HCT116 (cell line): Measurements from ENCODE around the gene MMP23B. TPM values are rescaled to one million over a fixed set of nuclear protein-coding genes. Genes with fewer than 3 reads are reported as not detected.

Experiments used
- ATAC-seq: fragments of 200-7000 bp; cut with Tn5 transposase; 2 replicates; pipeline ENCODE4 v1.9.1; 2020; ENCODE audit warnings: mild to moderate bottlenecking, moderate library complexity
- BruUV-seq: library from RNA; stranded (reverse); fragments of 400-500 nt; replicated peaks from 2 replicates; lab custom pipeline; 2021; lab: Mats Ljungman, UMichigan
- CTCF ChIA-PET: fragments of 300-600 bp; sonication (Branson Sonifier 250); formaldehyde crosslinking; loops from one replicate; lab custom pipeline; 2021; ENCODE audit warnings: antibody characterized with exemption; lab: Charles Lee
- POLR2A ChIA-PET: fragments of 300-600, 350-600 bp; sonication (Branson Sonifier 250); formaldehyde crosslinking; loops from one replicate; lab custom pipeline; 2021; ENCODE audit warnings: antibody characterized with exemption; lab: Charles Lee
- RAD21 ChIA-PET, 2 experiments: fragments of 300-600 bp; sonication (Branson Sonifier 250); formaldehyde crosslinking; loops; one replicate each; lab custom pipeline; 2023; ENCODE audit warnings: low total read pairs in 2 of 2; ENCODE audit not compliant: uncharacterized antibody in 2 of 2, unreplicated experiment in 2 of 2, low non-redundant PET in 1 of 2; lab: Charles Lee
- DNase-seq: peaks from one replicate; pipeline ENCODE4 v3.0.0-alpha.2; 2010; ENCODE audit warnings: low read depth, low spot score
- H2AFZ ChIP-seq: fragments of 200-600 bp; shearing (Covaris generic), sonication (generic); 2 replicates; pipeline ENCODE4 v1.6.1; 2017; ENCODE audit warnings: low read depth, mixed run types, mixed read lengths, antibody characterized with exemption, low read length; ENCODE audit not compliant: poor library complexity, severe bottlenecking
- H3K27ac ChIP-seq: 2 replicates; pipeline ENCODE4 v1.5.1; 2012; ENCODE audit warnings: low read depth, low read length
- H3K27me3 ChIP-seq: fragments of 200-600 bp; sonication (generic); 2 replicates; pipeline ENCODE4 v1.6.1; 2016; ENCODE audit warnings: mixed run types, low read length, mixed read lengths; ENCODE audit not compliant: insufficient read depth
- H3K36me3 ChIP-seq, 2 experiments: fragments of 200-500 bp in 1 of 2; fragments of 200-600 bp in 1 of 2; sonication (Bioruptor generic) in 1 of 2; sonication (generic) in 1 of 2; 2 replicates each; pipeline versions ENCODE4 v1.5.1 to v1.6.1; 2014 to 2016; ENCODE audit warnings: low read length in 2 of 2, inconsistent platforms in 1 of 2, mixed read lengths in 1 of 2, mixed run types in 1 of 2; ENCODE audit not compliant: insufficient read depth in 2 of 2, control insufficient read depth in 1 of 2
- H3K4me1 ChIP-seq, 2 experiments: fragments of 200-600 bp in 1 of 2; sonication (generic) in 1 of 2; 2 replicates each; pipeline versions ENCODE4 v1.5.1 to v1.6.1; 2012 to 2017; ENCODE audit warnings: low read length in 2 of 2, inconsistent platforms in 1 of 2, mild to moderate bottlenecking in 1 of 2, mixed read lengths in 1 of 2, mixed run types in 1 of 2, moderate library complexity in 1 of 2; ENCODE audit not compliant: insufficient read depth in 2 of 2, control insufficient read depth in 1 of 2
- H3K4me2 ChIP-seq: fragments of 200-600 bp; sonication (generic); 2 replicates; pipeline ENCODE4 v1.6.1; 2017; ENCODE audit warnings: mixed run types, low read length, mixed read lengths
- H3K4me3 ChIP-seq, 2 experiments: fragments of 200-600 bp in 1 of 2; sonication (generic) in 1 of 2; replicated peaks in 1 of 2; 2 replicates each; pipeline ENCODE4 v1.5.1; 2011 to 2016; ENCODE audit warnings: low read length in 2 of 2, control low read depth in 1 of 2, low read depth in 1 of 2, mild to moderate bottlenecking in 1 of 2, mixed read lengths in 1 of 2, mixed run types in 1 of 2
- H3K79me2 ChIP-seq: fragments of 200-600 bp; sonication (generic); 2 replicates; pipeline ENCODE4 v1.6.1; 2017; ENCODE audit warnings: mild to moderate bottlenecking, mixed run types, low read length, moderate library complexity, mixed read lengths; ENCODE audit not compliant: insufficient read depth
- H3K9ac ChIP-seq: fragments of 200-600 bp; sonication (generic); 2 replicates; pipeline ENCODE4 v1.6.1; 2016; ENCODE audit warnings: low read length, mixed read lengths
- H3K9me2 ChIP-seq: fragments of 200-600 bp; sonication (generic), shearing (Covaris generic); 2 replicates; pipeline ENCODE4 v1.6.1; 2017; ENCODE audit warnings: mixed run types, mild to moderate bottlenecking, moderate library complexity; ENCODE audit not compliant: insufficient read depth
- H3K9me3 ChIP-seq, 2 experiments: fragments of 200-500 bp in 1 of 2; fragments of 200-600 bp in 1 of 2; sonication (Bioruptor generic) in 1 of 2; sonication (generic) in 1 of 2; 2 replicates each; pipeline ENCODE4 v1.6.1; 2014 to 2017; ENCODE audit warnings: low read length in 2 of 2, mixed read lengths in 2 of 2, inconsistent platforms in 1 of 2, low read depth in 1 of 2, mild to moderate bottlenecking in 1 of 2, mixed run types in 1 of 2, moderate library complexity in 1 of 2; ENCODE audit not compliant: control insufficient read depth in 1 of 2, insufficient read depth in 1 of 2
- H4K20me1 ChIP-seq: fragments of 200-600 bp; sonication (generic), shearing (Covaris generic); 2 replicates; pipeline ENCODE4 v1.6.1; 2017; ENCODE audit warnings: mixed run types, mild to moderate bottlenecking, moderate library complexity; ENCODE audit not compliant: insufficient read depth
- CTCF ChIP-seq, 3 experiments: fragments of 200-600 bp in 1 of 3; sonication (generic) in 1 of 3; IDR thresholded peaks in 2 of 3; conservative IDR thresholded peaks in 1 of 3; 2 replicates each; pipeline ENCODE4 v1.5.1; 2012 to 2017; ENCODE audit warnings: low read depth in 2 of 3, low read length in 2 of 3, antibody characterized with exemption in 1 of 3, borderline replicate concordance in 1 of 3, control low read depth in 1 of 3, mild to moderate bottlenecking in 1 of 3, mixed read lengths in 1 of 3, mixed run types in 1 of 3, moderate library complexity in 1 of 3; ENCODE audit not compliant: insufficient read depth in 1 of 3
- EGR1 ChIP-seq: IDR thresholded peaks from 2 replicates; pipeline ENCODE4 v1.6.1; 2012; ENCODE audit warnings: low read depth
- EZH2 ChIP-seq: fragments of 200-600 bp; sonication (generic); IDR thresholded peaks from 2 replicates; pipeline ENCODE4 v1.6.1; 2017; ENCODE audit warnings: antibody characterized with exemption, mixed run types
- EZH2phosphoT487 ChIP-seq: fragments of 200-600 bp; IDR thresholded peaks from 2 replicates; pipeline ENCODE4 v1.6.1; 2018; ENCODE audit warnings: antibody characterized with exemption, borderline replicate concordance
- FOSL1 ChIP-seq: IDR thresholded peaks from 2 replicates; pipeline ENCODE4 v1.6.1; 2012; ENCODE audit warnings: low read depth
- JUND ChIP-seq: IDR thresholded peaks from 2 replicates; pipeline ENCODE4 v1.6.1; 2012
- MAX ChIP-seq: IDR thresholded peaks from 2 replicates; pipeline ENCODE4 v1.6.1; 2012
- POLR2A ChIP-seq: IDR thresholded peaks from 2 replicates; pipeline ENCODE4 v1.7.0; 2011; ENCODE audit warnings: borderline replicate concordance; ENCODE audit not compliant: insufficient read depth, insufficient read length; ENCODE audit errors: extremely low read depth
- POLR2AphosphoS5 ChIP-seq: IDR thresholded peaks from 2 replicates; pipeline ENCODE4 v1.6.1; 2011; ENCODE audit warnings: mild to moderate bottlenecking, low read depth, low read length, moderate library complexity
- SIN3A ChIP-seq: IDR thresholded peaks from 2 replicates; pipeline ENCODE4 v1.6.1; 2012; ENCODE audit warnings: low read depth
- TCF7L2 ChIP-seq: IDR thresholded peaks from 2 replicates; pipeline ENCODE4 v1.7.0; 2011; ENCODE audit warnings: borderline replicate concordance, inconsistent platforms; ENCODE audit not compliant: insufficient read depth, insufficient read length; ENCODE audit errors: extremely low read depth
- YY1 ChIP-seq: IDR thresholded peaks from 2 replicates; pipeline ENCODE4 v1.6.1; 2011; ENCODE audit warnings: low read length, low read depth, moderate library complexity, mild to moderate bottlenecking; ENCODE audit not compliant: insufficient replicate concordance; ENCODE audit errors: extremely low read depth
- ZFX ChIP-seq: fragments of 450-650 bp; IDR thresholded peaks from 2 replicates; pipeline ENCODE4 v1.6.1; 2017
- intact Hi-C: fragments of 100-400 bp; cut with micrococcal nuclease; formaldehyde crosslinking; loops from 2 replicates; pipeline ENCODE4 v1.10.0; 2022
- total RNA-seq: library from RNA; stranded (reverse); gene quantifications from one replicate; pipeline ENCODE4 v1.2.1, GENCODE V29; 2021; ENCODE audit not compliant: unreplicated experiment
- TF ChIP-seq, protein P1 (sequence below): IDR thresholded peaks from 2 replicates; pipeline ENCODE4 v1.6.1; 2012; ENCODE audit warnings: low read depth
- TF ChIP-seq, protein P2 (sequence below): IDR thresholded peaks from 2 replicates; pipeline ENCODE4 v1.6.1; 2011; ENCODE audit warnings: mild to moderate bottlenecking, low read length, moderate library complexity; ENCODE audit not compliant: insufficient replicate concordance; ENCODE audit errors: extremely low read depth

Gene MMP23B
- total RNA-seq, 1 experiment from 2014 or later: 8.7 TPM

DNA sequence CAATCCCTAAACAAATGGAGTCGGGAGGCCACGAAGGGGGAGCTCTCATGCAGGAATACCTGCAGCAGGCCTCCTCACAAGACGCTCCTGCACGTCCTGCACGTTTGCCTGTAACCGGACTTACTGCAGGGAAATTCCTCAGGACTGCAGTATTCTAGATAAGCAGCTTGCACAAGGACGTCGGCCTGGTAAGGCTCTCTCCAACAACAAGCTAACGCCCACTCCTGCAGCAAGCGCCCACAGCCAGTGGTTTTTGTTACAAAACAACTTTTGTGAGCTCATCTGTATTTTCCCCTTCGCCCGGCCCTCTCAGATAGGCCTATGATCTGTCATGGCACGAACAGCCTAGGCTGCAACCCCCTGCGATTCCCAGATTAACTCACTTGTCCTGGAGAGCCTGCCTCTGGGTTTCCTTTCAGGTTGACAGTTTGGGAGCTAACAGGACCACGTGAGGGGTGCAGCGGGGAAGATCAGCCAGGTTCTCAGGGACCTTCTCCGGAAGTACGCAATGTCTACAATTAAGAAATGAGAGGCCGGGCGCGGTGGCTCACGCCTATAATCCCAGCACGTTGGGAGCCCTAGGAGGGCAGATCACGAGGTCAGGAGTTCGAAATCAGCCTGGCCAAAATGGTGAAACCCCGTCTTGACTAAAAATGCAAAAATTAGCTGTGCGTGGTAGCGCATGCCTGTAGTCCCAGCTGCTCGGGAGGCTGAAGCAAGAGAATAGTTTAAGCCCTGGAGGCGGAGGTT lies 17.6 kb upstream of the MMP23B start:
- RAD21 ChIA-PET: no interaction called here
- Histone ChIP-seq H3K27me3 (no peaks in the 10 kb centered on the region), H4K20me1 (0 out of 2 replicates have a peak, but pooled peaks cover 3% of the 10 kb centered on the region), H3K27ac (peak overlapping the region; percentile 54), H3K36me3 (peaks cover 0 to 3% of the 10 kb centered on the region in 2 experiments; a peak in 1 of 4 replicates), H3K79me2 (peaks cover 9% of the 10 kb centered on the region; the same call in 1 of the 2 replicates), H3K4me2 (peak overlapping the region; percentile 97), H3K9ac (peak overlapping the region; percentile 90), H3K4me1 (peaks cover 11 to 22% of the 10 kb centered on the region in 2 experiments; a peak in 3 of 4 replicates), H3K9me3 (no peaks in the 10 kb centered on the region), H2AFZ (no peak overlapping the region), H3K9me2 (no peaks in the 10 kb centered on the region), H3K4me3 (peak overlapping the region; percentile 85 to 86)
- CTCF ChIA-PET: interaction anchor here (1.0 kb wide), 1 partner anchor 14 kb away, joined by 6 read pairs; no protein-coding TSS in a partner anchor
- TSS peak; percentile 69 for BruUV-seq
- no peak for TF ChIP-seq EZH2phosphoT487
- no peak for TF ChIP-seq YY1
- TF ChIP-seq FOSL1: no peak
- TF ChIP-seq ZFX: no peak
- TF ChIP-seq EZH2: no peak
- no peak for TF ChIP-seq CTCF (IDR thresholded peaks at IDR 0.05 in 2 of 3, conservative IDR thresholded peaks at IDR 0.05 in 1 of 3; ENCODE audit: borderline replicate concordance in 1 of 3, insufficient read depth in 1 of 3, low read depth in 2 of 3, low read length in 2 of 3)
- TF ChIP-seq, protein P1, sequence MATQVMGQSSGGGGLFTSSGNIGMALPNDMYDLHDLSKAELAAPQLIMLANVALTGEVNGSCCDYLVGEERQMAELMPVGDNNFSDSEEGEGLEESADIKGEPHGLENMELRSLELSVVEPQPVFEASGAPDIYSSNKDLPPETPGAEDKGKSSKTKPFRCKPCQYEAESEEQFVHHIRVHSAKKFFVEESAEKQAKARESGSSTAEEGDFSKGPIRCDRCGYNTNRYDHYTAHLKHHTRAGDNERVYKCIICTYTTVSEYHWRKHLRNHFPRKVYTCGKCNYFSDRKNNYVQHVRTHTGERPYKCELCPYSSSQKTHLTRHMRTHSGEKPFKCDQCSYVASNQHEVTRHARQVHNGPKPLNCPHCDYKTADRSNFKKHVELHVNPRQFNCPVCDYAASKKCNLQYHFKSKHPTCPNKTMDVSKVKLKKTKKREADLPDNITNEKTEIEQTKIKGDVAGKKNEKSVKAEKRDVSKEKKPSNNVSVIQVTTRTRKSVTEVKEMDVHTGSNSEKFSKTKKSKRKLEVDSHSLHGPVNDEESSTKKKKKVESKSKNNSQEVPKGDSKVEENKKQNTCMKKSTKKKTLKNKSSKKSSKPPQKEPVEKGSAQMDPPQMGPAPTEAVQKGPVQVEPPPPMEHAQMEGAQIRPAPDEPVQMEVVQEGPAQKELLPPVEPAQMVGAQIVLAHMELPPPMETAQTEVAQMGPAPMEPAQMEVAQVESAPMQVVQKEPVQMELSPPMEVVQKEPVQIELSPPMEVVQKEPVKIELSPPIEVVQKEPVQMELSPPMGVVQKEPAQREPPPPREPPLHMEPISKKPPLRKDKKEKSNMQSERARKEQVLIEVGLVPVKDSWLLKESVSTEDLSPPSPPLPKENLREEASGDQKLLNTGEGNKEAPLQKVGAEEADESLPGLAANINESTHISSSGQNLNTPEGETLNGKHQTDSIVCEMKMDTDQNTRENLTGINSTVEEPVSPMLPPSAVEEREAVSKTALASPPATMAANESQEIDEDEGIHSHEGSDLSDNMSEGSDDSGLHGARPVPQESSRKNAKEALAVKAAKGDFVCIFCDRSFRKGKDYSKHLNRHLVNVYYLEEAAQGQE: no peak
- TF ChIP-seq JUND: no peak
- no peak; the same call in 1 of the 2 replicates for TF ChIP-seq SIN3A
- TF ChIP-seq TCF7L2: no peak
- TF ChIP-seq, protein P2, sequence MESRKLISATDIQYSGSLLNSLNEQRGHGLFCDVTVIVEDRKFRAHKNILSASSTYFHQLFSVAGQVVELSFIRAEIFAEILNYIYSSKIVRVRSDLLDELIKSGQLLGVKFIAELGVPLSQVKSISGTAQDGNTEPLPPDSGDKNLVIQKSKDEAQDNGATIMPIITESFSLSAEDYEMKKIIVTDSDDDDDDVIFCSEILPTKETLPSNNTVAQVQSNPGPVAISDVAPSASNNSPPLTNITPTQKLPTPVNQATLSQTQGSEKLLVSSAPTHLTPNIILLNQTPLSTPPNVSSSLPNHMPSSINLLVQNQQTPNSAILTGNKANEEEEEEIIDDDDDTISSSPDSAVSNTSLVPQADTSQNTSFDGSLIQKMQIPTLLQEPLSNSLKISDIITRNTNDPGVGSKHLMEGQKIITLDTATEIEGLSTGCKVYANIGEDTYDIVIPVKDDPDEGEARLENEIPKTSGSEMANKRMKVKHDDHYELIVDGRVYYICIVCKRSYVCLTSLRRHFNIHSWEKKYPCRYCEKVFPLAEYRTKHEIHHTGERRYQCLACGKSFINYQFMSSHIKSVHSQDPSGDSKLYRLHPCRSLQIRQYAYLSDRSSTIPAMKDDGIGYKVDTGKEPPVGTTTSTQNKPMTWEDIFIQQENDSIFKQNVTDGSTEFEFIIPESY: no peak
- TF ChIP-seq POLR2AphosphoS5: no peak
- TF ChIP-seq EGR1: no peak
- no peak for TF ChIP-seq POLR2A
- TF ChIP-seq MAX: no peak
- DNase-seq (no peak), ATAC-seq (no peak)
- POLR2A ChIA-PET: interaction anchor here (0.8 to 3.3 kb wide), 3 partner anchors 12 to 40 kb away, joined by 3 to 15 read pairs (median 3); no protein-coding TSS in a partner anchor
- intact Hi-C loops: loop anchor here (10.0 kb wide), 1 partner anchor 270 kb away; the partner anchor contains the start of gene DVL1
